ENCODE results near the gene RAB3GAP1.
"Not testable (repeated sequence)": the region's sequence is repeated elsewhere in the genome, so short reads cannot be mapped to it uniquely, and the experiment has no call there.

The RAB3GAP1 gene

GRCh38 chr2:135056790-135057189, 4.7 kb downstream of the RAB3GAP1 start:
- DNase-seq: no peak

GRCh38 chr2:135059577-135059976, 7.5 kb downstream of the RAB3GAP1 start:
- DNase-seq: no peak

- DNase-seq: no peak
Observed at GRCh38 chr2:135063210-135063609, 11.1 kb downstream of the RAB3GAP1 start.

GRCh38 chr2:135064149-135064548, 12.1 kb downstream of the RAB3GAP1 start:
- no peak for DNase-seq

GRCh38 chr2:135066710-135067109, 14.6 kb downstream of the RAB3GAP1 start:
- no peak for DNase-seq

GRCh38 chr2:135072125-135072997, 20.3 kb downstream of the RAB3GAP1 start:
- no peak for DNase-seq

GRCh38 chr2:135074216-135074615, 22.1 kb downstream of the RAB3GAP1 start:
- no peak for DNase-seq

- DNase-seq: no peak
Observed at GRCh38 chr2:135076556-135076955, 24.5 kb downstream of the RAB3GAP1 start.

GRCh38 chr2:135078417-135078816, 26.3 kb downstream of the RAB3GAP1 start:
- DNase-seq: no peak

GRCh38 chr2:135086222-135086621, 34.1 kb downstream of the RAB3GAP1 start:
- no peak for DNase-seq

GRCh38 chr2:135089597-135089996, 37.5 kb downstream of the RAB3GAP1 start:
- not testable (repeated sequence) for DNase-seq

- DNase-seq: no peak
Observed at GRCh38 chr2:135091681-135092080, 39.6 kb downstream of the RAB3GAP1 start.

GRCh38 chr2:135093193-135093592, 41.1 kb downstream of the RAB3GAP1 start:
- no peak for DNase-seq

GRCh38 chr2:135093670-135094330, 41.7 kb downstream of the RAB3GAP1 start:
- no peak for DNase-seq

- DNase-seq: no peak
Observed at GRCh38 chr2:135094508-135094907, 42.4 kb downstream of the RAB3GAP1 start.

GRCh38 chr2:135095591-135095990, 43.5 kb downstream of the RAB3GAP1 start:
- DNase-seq: no peak

- DNase-seq: no peak
Observed at GRCh38 chr2:135096665-135097446, 44.8 kb downstream of the RAB3GAP1 start.

- DNase-seq: no peak
Observed at GRCh38 chr2:135097532-135098231, 45.6 kb downstream of the RAB3GAP1 start.

GRCh38 chr2:135099802-135100483, 47.9 kb downstream of the RAB3GAP1 start:
- DNase-seq: no peak

GRCh38 chr2:135103843-135104242, 51.8 kb downstream of the RAB3GAP1 start:
- DNase-seq: no peak

- not testable (repeated sequence) for DNase-seq
Observed at GRCh38 chr2:135105513-135106316, 53.6 kb downstream of the RAB3GAP1 start.

All from NCI-H1092 (cell line).